ENCODE results near the gene MED27. TPM values are rescaled to one million over a fixed set of nuclear protein-coding genes. Genes with fewer than 3 reads are reported as not detected.

MED27 gene
- total RNA-seq, 1 donor: 19.0 TPM

GRCh38 chr9:131848570-131849160 lies 231.0 kb downstream of the MED27 start:
- no peak for TF ChIP-seq CTCF (IDR thresholded peaks at IDR 0.05; ENCODE audit: insufficient read depth, low read depth, low read length)
- DNase-seq (ENCODE audit: low read depth): no peak
- no peak overlapping the region for H3K4me3 ChIP-seq (ENCODE audit: low read depth, low read length)

- no peak for TF ChIP-seq CTCF (IDR thresholded peaks at IDR 0.05; ENCODE audit: insufficient read depth, low read depth, low read length)
- DNase-seq (ENCODE audit: low read depth): no peak
- no peak overlapping the region for H3K4me3 ChIP-seq (ENCODE audit: low read depth, low read length)
Observed at GRCh38 chr9:131847665-131848354, 231.9 kb downstream of the MED27 start.

GRCh38 chr9:131845305-131846298 lies 234.1 kb downstream of the MED27 start:
- no peak for TF ChIP-seq CTCF (IDR thresholded peaks at IDR 0.05; ENCODE audit: insufficient read depth, low read depth, low read length)
- no peak overlapping the region for H3K4me3 ChIP-seq (ENCODE audit: low read depth, low read length)
- no peak for DNase-seq (ENCODE audit: low read depth)

GRCh38 chr9:131844745-131845118 lies 234.9 kb downstream of the MED27 start:
- no peak for DNase-seq (ENCODE audit: low read depth)
- TF ChIP-seq CTCF (IDR thresholded peaks at IDR 0.05; ENCODE audit: insufficient read depth, low read depth, low read length): no peak
- H3K4me3 ChIP-seq (ENCODE audit: low read depth, low read length): no peak overlapping the region

GRCh38 chr9:131843989-131844744 lies 235.5 kb downstream of the MED27 start:
- no peak for TF ChIP-seq CTCF (IDR thresholded peaks at IDR 0.05; ENCODE audit: insufficient read depth, low read depth, low read length)
- no peak for DNase-seq (ENCODE audit: low read depth)
- no peak overlapping the region for H3K4me3 ChIP-seq (ENCODE audit: low read depth, low read length)

- DNase-seq (ENCODE audit: low read depth): no peak
- no peak for TF ChIP-seq CTCF (IDR thresholded peaks at IDR 0.05; ENCODE audit: insufficient read depth, low read depth, low read length)
- no peak overlapping the region for H3K4me3 ChIP-seq (ENCODE audit: low read depth, low read length)
Observed at GRCh38 chr9:131841765-131842318, 237.8 kb downstream of the MED27 start.
